OCI-LY7 (cell line): ENCODE results near the gene OSBP2. TPM values are rescaled to one million over a fixed set of nuclear protein-coding genes. Genes with fewer than 3 reads are reported as not detected.

Experiments used
- BruUV-seq: library from RNA; stranded (reverse); fragments of 400-500 nt; replicated peaks from 2 replicates; lab custom pipeline; 2021; lab: Mats Ljungman, UMichigan
- CTCF ChIA-PET: fragments of 300-600 bp; sonication (Branson Sonifier 250); formaldehyde crosslinking; loops from one replicate; lab custom pipeline; 2022; ENCODE audit warnings: antibody characterized with exemption; ENCODE audit not compliant: unreplicated experiment; lab: Charles Lee
- POLR2A ChIA-PET: fragments of 300-600 bp; sonication (Branson Sonifier 250); formaldehyde crosslinking; loops from one replicate; lab custom pipeline; 2022; ENCODE audit warnings: antibody characterized with exemption; lab: Charles Lee
- DNase-seq: peaks from one replicate; pipeline ENCODE4 v3.0.0-alpha.2; 2015; ENCODE audit warnings: low spot score
- H2AFZ ChIP-seq: fragments of 200-600 bp; sonication (generic), shearing (Covaris generic); 2 replicates; pipeline ENCODE4 v1.6.1; 2014; ENCODE audit warnings: mild to moderate bottlenecking, antibody characterized with exemption, low read length, moderate library complexity
- H3K27ac ChIP-seq: fragments of 200-600 bp; sonication (generic); 2 replicates; pipeline ENCODE4 v1.5.1; 2014; ENCODE audit warnings: mixed run types, low read depth, mild to moderate bottlenecking, moderate library complexity, low read length, inconsistent platforms; ENCODE audit not compliant: poor library complexity, severe bottlenecking
- H3K36me3 ChIP-seq: fragments of 200-600 bp; sonication (generic); 2 replicates; pipeline ENCODE4 v1.6.1; 2014; ENCODE audit warnings: mild to moderate bottlenecking, antibody characterized with exemption, low read length, moderate library complexity, mixed read lengths; ENCODE audit not compliant: insufficient read depth
- H3K4me1 ChIP-seq: fragments of 200-600 bp; sonication (generic); 2 replicates; pipeline ENCODE4 v1.5.1; 2014; ENCODE audit warnings: mild to moderate bottlenecking, low read length; ENCODE audit not compliant: insufficient read depth, poor library complexity, severe bottlenecking
- H3K4me2 ChIP-seq: fragments of 200-600 bp; sonication (generic); 2 replicates; pipeline ENCODE4 v1.6.1; 2014; ENCODE audit warnings: mild to moderate bottlenecking, low read length
- H3K4me3 ChIP-seq: fragments of 200-600 bp; sonication (generic); 2 replicates; pipeline ENCODE4 v1.5.1; 2014; ENCODE audit warnings: mild to moderate bottlenecking, low read depth, low read length; ENCODE audit not compliant: poor library complexity, severe bottlenecking
- H3K79me2 ChIP-seq: fragments of 200-600 bp; sonication (generic); 2 replicates; pipeline ENCODE4 v1.6.1; 2016; ENCODE audit warnings: low read depth, mild to moderate bottlenecking, low read length, moderate library complexity, mixed read lengths; ENCODE audit not compliant: insufficient read depth
- H3K9me2 ChIP-seq: fragments of 200-600 bp; sonication (generic); 2 replicates; pipeline ENCODE4 v1.6.1; 2016; ENCODE audit warnings: mild to moderate bottlenecking, low read length, mixed read lengths; ENCODE audit not compliant: insufficient read depth
- H3K9me3 ChIP-seq: fragments of 200-600 bp; sonication (generic); 2 replicates; pipeline ENCODE4 v1.6.1; 2014; ENCODE audit warnings: mild to moderate bottlenecking, mixed run types, low read length, mixed read lengths
- H4K20me1 ChIP-seq: fragments of 200-600 bp; sonication (generic); 2 replicates; pipeline ENCODE4 v1.6.1; 2014; ENCODE audit warnings: mild to moderate bottlenecking, antibody characterized with exemption, low read length, moderate library complexity, mixed read lengths; ENCODE audit not compliant: insufficient read depth
- EZH2phosphoT487 ChIP-seq: fragments of 200-600 bp; sonication (generic); IDR thresholded peaks from 2 replicates; pipeline ENCODE4 v1.6.1; 2018; ENCODE audit warnings: low read depth, borderline replicate concordance, mild to moderate bottlenecking, mixed run types, antibody characterized with exemption, low read length, moderate library complexity, mixed read lengths
- intact Hi-C: fragments of 100-400 bp; cut with micrococcal nuclease; formaldehyde crosslinking; loops from one replicate; pipeline ENCODE4 v1.10.0; 2022; ENCODE audit not compliant: unreplicated experiment
- total RNA-seq, 2 experiments: library from RNA; depleted of rRNA in 1 of 2; stranded (reverse); fragments of >200 nt in 1 of 2; shearing (Covaris generic) in 1 of 2; gene quantifications; 2 replicates each; pipeline ENCODE4 v1.2.3, GENCODE V29; 2014 to 2022
- TF ChIP-seq, protein P1 (sequence below): fragments of 200-600 bp; sonication (generic); conservative IDR thresholded peaks from 2 replicates; pipeline ENCODE4 v1.5.1; 2014; ENCODE audit warnings: mild to moderate bottlenecking, antibody characterized with exemption, low read length, moderate library complexity, mixed read lengths

The OSBP2 gene
- total RNA-seq, 2 experiments from 2014 or later = 0.19 to 0.34 TPM

DNA sequence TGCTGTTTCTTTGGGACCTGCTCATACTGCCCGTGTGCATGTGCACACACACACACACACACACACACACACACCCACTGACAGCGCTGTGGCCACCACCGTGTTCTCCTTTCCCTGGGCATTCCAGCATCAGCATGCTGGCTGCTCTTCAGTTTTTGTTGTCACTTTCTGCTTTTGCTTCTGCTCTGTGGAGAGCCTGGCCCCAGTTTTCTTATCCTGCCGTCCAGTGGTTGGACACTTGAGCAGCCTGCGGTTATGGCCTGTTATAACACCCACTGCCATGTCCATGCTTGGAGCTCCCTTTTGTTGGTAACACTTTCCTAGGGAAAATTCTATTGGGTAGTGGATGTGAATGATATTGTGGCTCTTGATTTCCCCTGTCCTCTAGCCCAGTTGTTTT is 83.6 kb downstream of the OSBP2 start:
- H3K9me2 ChIP-seq = no peaks in the 10 kb centered on the region
- BruUV-seq = no TSS peak
- no peak overlapping the region for H2AFZ ChIP-seq
- TF ChIP-seq EZH2phosphoT487 = no peak
- TF ChIP-seq, protein P1, sequence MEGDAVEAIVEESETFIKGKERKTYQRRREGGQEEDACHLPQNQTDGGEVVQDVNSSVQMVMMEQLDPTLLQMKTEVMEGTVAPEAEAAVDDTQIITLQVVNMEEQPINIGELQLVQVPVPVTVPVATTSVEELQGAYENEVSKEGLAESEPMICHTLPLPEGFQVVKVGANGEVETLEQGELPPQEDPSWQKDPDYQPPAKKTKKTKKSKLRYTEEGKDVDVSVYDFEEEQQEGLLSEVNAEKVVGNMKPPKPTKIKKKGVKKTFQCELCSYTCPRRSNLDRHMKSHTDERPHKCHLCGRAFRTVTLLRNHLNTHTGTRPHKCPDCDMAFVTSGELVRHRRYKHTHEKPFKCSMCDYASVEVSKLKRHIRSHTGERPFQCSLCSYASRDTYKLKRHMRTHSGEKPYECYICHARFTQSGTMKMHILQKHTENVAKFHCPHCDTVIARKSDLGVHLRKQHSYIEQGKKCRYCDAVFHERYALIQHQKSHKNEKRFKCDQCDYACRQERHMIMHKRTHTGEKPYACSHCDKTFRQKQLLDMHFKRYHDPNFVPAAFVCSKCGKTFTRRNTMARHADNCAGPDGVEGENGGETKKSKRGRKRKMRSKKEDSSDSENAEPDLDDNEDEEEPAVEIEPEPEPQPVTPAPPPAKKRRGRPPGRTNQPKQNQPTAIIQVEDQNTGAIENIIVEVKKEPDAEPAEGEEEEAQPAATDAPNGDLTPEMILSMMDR = no peak
- H3K4me1 ChIP-seq = no peaks in the 10 kb centered on the region
- DNase-seq = no peak
- ChIA-PET CTCF (no interaction called here), POLR2A (no interaction called here)
- H4K20me1 ChIP-seq = no peaks in the 10 kb centered on the region
- intact Hi-C loops = no loop called here
- H3K79me2 ChIP-seq = no peaks in the 10 kb centered on the region
- no peaks in the 10 kb centered on the region for H3K9me3 ChIP-seq
- no peak overlapping the region for H3K27ac ChIP-seq
- H3K4me3 ChIP-seq = no peak overlapping the region
- H3K4me2 ChIP-seq = no peak overlapping the region
- no peaks in the 10 kb centered on the region for H3K36me3 ChIP-seq

DNA sequence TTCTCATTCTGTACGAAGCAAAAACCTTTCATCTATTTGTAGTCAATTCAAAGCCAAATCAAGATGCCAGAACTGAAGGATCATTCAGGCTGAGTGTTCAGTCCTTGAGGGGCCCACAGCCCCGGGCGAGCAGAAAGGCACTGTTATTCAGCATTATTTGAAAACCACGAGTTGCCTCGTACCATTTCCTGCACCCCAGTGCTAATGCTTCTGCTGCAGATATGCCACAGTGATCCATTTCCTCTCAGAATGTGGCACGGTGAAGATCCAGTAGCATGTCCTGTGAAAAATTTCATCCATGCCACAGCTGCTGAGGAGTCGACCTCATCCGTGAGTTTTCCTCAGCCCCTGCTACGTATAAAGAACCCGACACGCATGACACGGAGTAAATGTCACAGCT is 85.4 kb downstream of the OSBP2 start:
- Histone ChIP-seq H4K20me1 (no peaks in the 10 kb centered on the region), H3K9me3 (no peaks in the 10 kb centered on the region), H3K4me3 (no peak overlapping the region), H3K27ac (no peak overlapping the region), H2AFZ (no peak overlapping the region), H3K9me2 (no peaks in the 10 kb centered on the region), H3K4me1 (no peaks in the 10 kb centered on the region), H3K4me2 (no peak overlapping the region), H3K36me3 (no peaks in the 10 kb centered on the region), H3K79me2 (no peaks in the 10 kb centered on the region)
- CTCF ChIA-PET = no interaction called here
- TF ChIP-seq, protein P1 = no peak
- TF ChIP-seq EZH2phosphoT487 = no peak
- no TSS peak for BruUV-seq
- POLR2A ChIA-PET = no interaction called here
- intact Hi-C loops = no loop called here
- no peak for DNase-seq

DNA sequence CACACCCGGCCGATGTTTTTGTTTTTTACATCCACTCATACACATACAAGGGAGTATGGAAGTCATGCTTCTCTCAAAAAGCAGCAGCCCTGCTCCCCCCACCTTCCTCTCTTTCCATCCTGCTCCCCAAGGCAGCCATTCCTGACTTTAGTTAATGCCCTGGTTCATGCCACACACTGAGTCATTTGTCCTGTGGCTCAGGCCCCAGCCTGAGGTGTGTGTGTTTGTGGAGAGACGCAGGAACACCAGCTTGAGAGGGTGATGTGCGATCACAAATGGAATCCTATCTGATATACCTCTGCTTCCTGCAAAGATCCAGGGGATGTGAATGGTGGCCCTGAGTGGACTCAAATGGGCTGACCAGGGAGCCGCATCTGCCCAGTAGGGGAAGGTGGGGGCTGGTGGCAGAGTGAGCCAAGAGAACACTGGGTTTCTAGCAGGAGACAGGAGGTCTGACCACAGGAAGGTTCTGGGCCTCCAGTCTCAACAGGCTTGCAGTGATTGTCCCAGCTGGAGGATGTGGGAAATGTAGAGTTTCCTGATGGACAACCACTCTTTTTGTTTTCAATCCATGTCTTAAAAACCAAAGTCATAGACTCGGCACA is 86.7 kb downstream of the OSBP2 start:
- intact Hi-C loops = no loop called here
- Histone ChIP-seq H2AFZ (no peak overlapping the region), H3K4me1 (no peaks in the 10 kb centered on the region), H4K20me1 (no peaks in the 10 kb centered on the region), H3K9me3 (no peaks in the 10 kb centered on the region), H3K9me2 (no peaks in the 10 kb centered on the region), H3K4me3 (no peak overlapping the region), H3K27ac (no peak overlapping the region), H3K4me2 (no peak overlapping the region), H3K36me3 (no peaks in the 10 kb centered on the region), H3K79me2 (no peaks in the 10 kb centered on the region)
- DNase-seq = no peak
- POLR2A ChIA-PET = no interaction called here
- TF ChIP-seq, protein P1 = no peak
- no peak for TF ChIP-seq EZH2phosphoT487
- no TSS peak for BruUV-seq
- CTCF ChIA-PET = no interaction called here
